LNCaP clone FGC (cell line): ENCODE measurements around the gene XRCC5.

Experiments used
- DNase-seq: peaks from one replicate; pipeline ENCODE4 v3.0.0-alpha.2; 2011; ENCODE audit warnings: low read depth
- H3K4me3 ChIP-seq: 2 replicates; pipeline ENCODE4 v1.5.1; 2011; ENCODE audit warnings: mild to moderate bottlenecking, low read depth, low read length, control low read depth
- TF ChIP-seq, protein P1 (sequence below): IDR thresholded peaks from 2 replicates; pipeline ENCODE4 v1.5.1; 2012; ENCODE audit warnings: mild to moderate bottlenecking; ENCODE audit not compliant: control insufficient read depth, insufficient read depth; ENCODE audit errors: extremely low read depth

Gene XRCC5

DNA sequence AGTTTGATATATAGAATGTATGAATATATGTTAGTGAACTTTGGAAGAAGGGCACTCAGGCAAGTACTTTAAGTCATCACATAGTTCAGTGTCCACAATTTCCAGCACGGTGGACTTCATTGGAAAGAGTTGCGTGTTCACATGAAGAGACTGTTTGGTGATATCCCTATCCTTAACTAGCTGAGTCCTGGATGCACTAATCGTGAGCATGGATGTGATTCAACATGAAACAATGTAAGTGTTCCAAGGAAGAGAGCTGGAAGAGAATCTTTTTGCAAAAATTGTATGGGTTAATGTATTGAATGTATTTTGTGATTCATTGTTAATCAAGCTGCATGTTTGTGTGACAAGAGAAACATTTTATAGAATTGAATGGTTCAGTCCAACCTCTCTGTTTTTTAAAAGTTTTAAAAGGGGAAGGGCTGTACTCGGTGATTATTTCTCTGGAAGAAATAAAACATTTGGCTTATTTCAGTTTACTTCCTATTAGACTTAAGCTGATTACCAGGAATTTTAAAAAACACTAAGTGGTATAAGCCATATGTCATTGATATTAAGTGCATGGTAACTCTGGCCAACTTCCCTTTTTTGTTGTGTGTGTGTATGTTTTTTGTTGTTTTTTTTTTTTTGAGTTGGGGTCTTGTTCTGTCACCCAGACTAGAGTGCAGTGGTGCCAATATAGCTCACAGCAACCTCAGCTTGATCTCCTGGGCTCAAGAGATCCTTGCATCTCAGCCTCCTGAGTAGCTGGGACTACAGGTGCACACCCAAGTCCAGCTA, 8.6 kb downstream of the XRCC5 start:
- no peak for DNase-seq
- no peak overlapping the region for H3K4me3 ChIP-seq

DNA sequence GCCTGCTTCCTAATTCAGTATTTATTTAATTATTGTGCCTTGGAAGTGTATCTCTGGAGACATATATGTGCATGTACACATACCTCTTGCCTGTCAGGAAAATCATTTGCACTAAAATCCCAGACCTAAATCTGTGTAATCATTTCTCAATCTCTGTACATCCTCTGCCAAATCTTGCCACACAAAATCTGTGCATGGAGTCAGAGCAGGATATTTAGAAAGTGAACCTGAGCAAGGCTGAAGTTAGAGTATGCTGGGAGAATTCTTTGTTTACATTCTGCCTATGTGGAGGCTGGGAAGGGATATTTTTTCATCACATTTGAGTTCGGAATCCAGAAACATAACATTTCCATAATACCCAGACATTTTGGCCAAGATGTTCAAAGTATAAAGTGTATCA, 9.3 kb downstream of the XRCC5 start:
- TF ChIP-seq, protein P1, sequence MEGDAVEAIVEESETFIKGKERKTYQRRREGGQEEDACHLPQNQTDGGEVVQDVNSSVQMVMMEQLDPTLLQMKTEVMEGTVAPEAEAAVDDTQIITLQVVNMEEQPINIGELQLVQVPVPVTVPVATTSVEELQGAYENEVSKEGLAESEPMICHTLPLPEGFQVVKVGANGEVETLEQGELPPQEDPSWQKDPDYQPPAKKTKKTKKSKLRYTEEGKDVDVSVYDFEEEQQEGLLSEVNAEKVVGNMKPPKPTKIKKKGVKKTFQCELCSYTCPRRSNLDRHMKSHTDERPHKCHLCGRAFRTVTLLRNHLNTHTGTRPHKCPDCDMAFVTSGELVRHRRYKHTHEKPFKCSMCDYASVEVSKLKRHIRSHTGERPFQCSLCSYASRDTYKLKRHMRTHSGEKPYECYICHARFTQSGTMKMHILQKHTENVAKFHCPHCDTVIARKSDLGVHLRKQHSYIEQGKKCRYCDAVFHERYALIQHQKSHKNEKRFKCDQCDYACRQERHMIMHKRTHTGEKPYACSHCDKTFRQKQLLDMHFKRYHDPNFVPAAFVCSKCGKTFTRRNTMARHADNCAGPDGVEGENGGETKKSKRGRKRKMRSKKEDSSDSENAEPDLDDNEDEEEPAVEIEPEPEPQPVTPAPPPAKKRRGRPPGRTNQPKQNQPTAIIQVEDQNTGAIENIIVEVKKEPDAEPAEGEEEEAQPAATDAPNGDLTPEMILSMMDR: no peak
- DNase-seq: no peak

More for the DNA sequence above, 8.6 kb downstream of the XRCC5 start:
- TF ChIP-seq, protein P1: no peak

GRCh38 chr2:216119146-216119545, 10.0 kb downstream of the XRCC5 start:
- DNase-seq: no peak
- TF ChIP-seq, protein P1: no peak
- H3K4me3 ChIP-seq: no peak overlapping the region

More for the DNA sequence above, 9.3 kb downstream of the XRCC5 start:
- H3K4me3 ChIP-seq: no peak overlapping the region

DNA sequence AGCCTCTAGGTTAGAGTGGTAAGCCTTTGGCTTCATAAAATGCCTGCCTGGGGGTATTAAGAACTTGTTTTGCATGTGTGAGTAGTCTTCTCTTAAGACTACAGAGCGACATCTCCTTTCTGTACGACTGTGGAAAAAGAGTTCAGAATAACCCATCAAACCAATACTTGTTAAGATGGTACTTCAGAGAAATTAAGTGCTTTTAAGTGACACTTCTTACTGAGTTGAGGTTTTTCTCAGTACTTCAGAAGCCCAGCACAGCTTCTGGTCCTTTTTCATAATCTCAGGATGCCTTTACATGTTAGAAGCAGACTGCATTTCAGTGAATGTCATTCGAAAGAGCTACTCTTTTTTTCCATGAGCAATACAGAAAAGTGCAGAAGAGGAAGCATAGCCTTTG, 10.8 kb downstream of the XRCC5 start:
- no peak for DNase-seq
- no peak overlapping the region for H3K4me3 ChIP-seq
- TF ChIP-seq, protein P1: no peak

DNA sequence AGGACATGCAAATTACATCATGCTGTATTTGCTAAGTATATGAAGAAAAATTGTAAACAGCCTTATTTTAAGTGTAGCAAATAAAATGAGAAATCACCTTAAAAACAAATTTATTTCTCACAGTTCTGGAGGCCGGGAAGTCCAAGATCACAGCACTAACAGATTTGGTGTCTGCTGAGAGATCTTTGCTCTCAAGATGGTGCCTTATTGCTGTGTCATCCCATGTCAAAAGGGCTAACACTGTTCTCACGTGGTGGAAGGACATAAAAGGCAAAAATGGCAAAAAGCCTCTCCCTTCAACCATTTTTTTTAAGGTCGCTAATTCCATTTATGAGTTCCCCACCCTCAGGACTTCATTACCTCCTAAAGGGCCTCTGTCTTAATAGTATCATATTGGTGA, 12.1 kb downstream of the XRCC5 start:
- TF ChIP-seq, protein P1: no peak
- H3K4me3 ChIP-seq: no peak overlapping the region
- DNase-seq: no peak

DNA sequence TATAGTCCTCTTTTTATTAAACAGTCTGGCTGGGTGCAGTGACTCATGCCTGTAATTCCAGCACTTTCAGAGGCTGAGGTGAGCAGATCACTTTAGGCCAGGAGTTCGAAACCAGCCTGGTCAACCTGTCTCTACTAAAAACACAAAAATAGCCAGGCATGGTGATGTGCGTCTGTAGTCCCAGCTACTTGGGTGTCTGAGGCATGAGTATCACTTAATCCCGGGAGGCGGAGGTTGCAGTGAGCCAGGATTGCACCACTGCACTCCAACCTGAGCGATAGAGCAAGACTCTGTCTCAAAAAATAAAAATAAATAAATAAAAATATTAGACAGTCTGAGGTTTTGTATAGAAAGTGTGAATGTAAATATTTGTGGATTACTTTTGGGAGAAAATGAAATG, 17.8 kb downstream of the XRCC5 start:
- no peak overlapping the region for H3K4me3 ChIP-seq
- DNase-seq: no peak
- TF ChIP-seq, protein P1: no peak

- no peak for DNase-seq
- no peak overlapping the region for H3K4me3 ChIP-seq
- TF ChIP-seq, protein P1: peak; percentile 6; the same call in 1 of the 2 replicates
Observed at GRCh38 chr2:216130346-216130971, 21.3 kb downstream of the XRCC5 start.
